ELR (cell line): Measurements from ENCODE around the gene NFAM1.
A peak's percentile ranks its signal among the peaks of the same experiment; 100 is the strongest.

Experiments
- DNase-seq: peaks from one replicate; pipeline ENCODE4 v3.0.0-alpha.2; 2015; ENCODE audit warnings: low read depth

The NFAM1 gene

GRCh38 chr22:42414565-42415303 lies 17.5 kb downstream of the NFAM1 start:
- no peak for DNase-seq

- no peak for DNase-seq
Observed at GRCh38 chr22:42414021-42414420, 18.2 kb downstream of the NFAM1 start.

- no peak for DNase-seq
Observed at GRCh38 chr22:42412744-42413333, 19.4 kb downstream of the NFAM1 start.

DNA sequence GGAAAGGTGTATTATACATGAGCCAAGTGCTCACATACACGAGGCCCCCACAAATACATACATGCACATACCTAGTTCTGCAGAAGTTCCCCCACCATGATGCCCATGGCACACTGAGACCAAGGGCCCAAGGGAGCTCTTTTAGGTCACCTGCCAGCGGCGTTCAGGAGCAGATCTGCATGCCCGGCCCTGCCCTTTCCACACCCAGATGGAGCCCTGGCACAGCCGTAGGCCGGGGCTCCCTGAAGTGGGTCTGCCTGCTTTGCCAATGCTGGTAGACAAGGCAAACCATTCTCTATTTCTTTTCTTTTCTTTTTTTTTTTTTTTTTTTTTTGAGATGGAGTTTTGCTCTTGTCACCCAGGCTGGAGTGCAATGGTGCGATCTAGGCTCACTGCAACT lies 21.5 kb downstream of the NFAM1 start:
- DNase-seq: no peak

DNA sequence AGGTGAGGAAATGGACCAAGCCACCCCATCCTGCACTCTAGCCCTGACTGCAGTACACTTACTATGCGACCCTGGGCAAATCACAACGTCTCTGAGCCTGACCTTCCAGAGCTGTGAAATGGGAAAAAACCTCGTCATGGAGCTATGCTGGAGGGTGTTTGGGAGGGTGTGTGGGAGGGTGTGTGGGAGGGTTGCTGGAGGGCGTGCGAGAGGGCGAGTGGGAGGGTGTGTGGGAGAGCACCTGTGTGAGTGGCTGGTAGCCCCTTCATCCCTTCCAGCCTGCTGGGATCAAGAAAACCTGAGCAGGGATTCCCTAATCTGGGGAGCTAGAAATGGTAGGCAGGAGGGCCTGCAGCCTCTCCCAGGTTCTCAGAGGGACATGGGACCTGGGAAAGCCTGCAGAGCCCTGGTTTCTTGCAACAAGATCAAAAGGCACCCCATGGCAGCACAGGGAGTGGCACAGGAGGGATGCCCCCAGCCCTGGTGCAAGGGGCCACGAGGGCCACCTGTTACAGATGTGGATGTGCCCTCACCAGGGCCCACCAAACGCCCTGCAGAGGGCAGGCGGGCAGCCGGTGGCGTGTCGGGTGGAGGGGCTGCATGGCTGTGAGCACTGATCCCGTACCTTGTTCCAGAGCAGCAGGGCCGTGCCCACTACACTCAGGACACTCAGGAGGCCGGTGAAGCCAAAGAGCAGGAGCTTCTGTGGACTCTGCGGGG lies 23.2 kb downstream of the NFAM1 start:
- DNase-seq: no peak

DNA sequence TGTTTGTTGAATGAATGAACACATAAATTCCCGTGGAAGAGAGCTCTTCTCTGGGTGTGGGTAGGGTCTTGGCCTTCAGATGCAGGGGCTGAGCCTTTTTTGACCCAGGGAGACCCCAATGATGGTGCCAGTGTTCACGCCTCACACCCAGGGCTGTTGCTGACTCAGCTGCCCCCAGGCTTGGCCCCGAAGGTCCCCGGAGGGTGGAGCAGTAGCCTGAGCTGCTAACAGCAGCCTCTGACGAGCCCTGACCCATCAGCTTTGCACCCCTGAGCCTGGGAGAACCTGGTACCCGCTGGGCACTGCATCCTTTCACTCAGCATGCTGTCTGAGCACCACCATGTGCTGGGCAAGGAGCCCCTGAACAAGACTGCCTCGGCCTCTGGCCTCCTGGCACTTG lies 23.9 kb downstream of the NFAM1 start:
- no peak for DNase-seq

DNA sequence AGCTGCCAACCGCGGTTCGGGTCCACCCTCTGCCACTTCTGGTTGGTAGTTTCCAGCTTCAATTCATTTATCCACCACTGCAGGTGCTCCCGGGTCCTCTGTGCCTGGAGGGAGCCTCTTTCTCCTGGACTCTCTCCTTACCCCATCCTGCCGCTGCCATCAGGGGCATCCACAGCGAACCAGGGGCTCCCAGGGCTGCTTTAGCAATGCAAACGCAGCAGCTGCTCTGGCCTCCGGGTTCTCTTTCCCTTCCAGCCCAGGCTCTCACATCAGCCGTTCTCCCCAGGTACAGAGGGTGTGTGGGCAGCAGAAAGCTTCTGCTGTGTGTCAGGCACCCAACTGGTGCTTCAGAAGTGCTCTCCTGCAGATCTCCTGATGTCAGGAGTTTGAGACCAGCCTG lies 27.9 kb downstream of the NFAM1 start:
- DNase-seq: no peak

GRCh38 chr22:42401535-42402334 lies 30.5 kb downstream of the NFAM1 start:
- DNase-seq: no peak

GRCh38 chr22:42400811-42401534 lies 31.2 kb downstream of the NFAM1 start:
- DNase-seq: no peak

DNA sequence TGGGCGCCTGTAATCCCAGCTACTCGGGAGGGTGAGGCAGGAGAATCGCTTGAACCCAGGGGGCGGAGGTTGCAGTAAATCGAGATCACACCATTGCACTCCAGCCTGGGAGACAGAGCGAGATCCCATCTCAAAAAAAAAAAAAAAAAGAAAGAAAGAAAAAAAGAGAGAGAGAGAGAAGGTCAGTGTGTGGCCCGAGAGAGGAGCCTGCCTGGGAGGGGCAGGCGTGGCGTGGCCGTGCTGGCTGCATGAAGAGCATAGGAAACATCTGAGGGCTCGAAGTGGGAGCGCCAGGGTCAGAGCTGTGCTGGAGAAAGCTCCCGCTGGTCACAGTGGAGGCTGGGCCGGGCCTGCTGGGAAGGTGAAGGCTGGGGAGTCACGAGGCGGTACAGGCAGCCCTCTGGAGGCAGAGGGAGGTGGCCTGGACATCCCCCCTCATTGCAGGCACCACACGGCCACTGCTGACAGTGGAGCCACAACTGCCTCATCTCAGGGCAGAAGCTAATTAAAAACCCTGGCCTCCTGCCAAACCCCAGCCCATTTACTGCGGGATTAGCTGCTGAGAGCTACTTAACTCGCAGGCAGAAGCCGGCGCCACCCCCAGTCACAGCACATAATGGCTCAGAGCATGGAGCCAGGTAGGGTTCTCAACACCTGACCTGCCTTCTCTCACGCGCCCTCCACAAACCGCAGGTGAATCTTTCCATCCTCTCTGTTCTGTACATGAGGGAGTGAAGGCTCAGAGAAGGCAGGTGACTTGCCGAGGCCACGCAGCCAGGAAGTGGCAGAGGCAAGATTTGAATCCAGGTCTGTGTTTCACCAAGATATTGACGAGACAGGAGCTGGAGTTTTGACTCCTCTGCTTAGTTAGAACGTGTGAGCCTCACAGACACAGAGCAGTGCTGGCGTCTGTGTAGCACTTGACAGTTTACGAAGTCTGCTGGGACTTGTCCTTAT lies 32.6 kb downstream of the NFAM1 start:
- no peak for DNase-seq

DNA sequence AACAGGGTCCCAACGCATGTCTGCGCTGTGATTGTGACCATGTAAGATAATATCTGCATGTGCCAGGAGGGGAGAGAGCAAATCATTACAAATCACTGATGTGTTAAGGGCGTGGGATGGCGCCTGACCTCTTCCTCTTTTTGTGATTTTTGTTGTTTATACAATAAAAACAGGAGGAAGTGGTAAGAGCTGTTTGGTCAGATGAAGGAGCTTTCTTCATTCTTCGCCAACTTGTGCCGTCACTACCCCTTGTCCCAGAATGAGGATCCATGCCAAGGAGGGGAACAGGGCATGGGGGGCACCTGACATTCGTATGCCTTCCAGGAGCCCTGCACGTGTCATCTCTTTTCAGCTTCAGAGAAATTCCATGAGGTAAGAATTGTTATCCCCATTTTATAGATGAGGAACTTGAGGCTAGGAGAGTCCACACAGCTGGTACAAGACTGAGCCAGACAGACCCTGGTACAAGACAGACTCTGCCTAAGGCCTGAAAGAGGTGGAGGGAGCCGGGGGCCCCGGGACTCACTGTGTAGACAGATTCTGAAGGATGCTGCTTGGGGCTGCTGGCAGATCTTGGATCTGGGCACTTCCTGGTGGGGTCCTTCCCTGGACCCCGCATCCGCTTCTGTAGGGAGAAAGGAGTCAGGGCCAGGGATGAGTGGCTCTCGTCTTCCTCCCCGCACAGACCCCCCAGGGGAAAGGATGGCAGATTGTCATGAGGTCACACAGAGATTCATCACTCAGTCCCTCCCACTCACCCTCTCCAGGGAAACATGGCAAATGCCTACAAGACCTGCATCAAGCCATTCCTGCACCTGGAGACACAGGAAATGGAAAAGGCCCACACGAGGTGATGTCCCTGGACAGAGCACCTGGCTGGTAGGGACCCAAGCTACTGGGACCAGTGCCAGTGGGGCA lies 34.6 kb downstream of the NFAM1 start:
- DNase-seq: no peak

DNA sequence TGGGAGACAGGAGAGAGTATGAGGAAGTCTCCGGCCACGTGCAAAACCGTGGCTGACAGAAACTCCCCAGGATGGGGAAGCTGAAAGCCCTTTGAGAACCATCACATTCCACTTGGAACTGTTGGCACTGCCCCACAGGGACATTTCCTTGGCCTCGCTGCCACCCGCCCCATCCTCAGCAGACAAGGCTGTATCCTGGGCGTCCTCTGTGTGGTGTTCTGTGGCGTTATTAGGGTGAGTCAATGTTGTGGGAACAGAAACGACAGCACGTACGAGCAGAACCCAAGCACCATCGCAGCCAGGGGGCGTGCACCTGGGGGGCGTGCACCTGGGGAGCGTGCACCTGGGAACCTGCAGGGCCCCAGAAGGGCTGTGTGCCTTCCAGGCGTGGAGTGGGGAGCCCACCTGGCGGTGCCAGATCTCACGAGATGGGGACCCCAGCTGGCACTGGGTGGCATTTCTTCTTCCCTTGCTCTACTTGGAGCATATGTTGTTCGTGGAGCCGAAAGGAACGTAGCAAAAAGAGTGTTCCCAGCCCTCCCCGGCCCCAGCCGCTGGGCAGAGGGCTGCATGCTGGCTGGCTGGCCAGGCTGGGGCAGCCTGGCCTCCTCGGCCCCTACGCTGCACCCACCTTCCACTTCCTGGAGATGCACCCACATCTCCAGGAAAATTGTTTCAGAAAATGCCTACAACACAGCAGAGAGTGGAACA lies 35.4 kb downstream of the NFAM1 start:
- DNase-seq: no peak

GRCh38 chr22:42389143-42389542 lies 43.1 kb downstream of the NFAM1 start:
- DNase-seq: no peak

DNA sequence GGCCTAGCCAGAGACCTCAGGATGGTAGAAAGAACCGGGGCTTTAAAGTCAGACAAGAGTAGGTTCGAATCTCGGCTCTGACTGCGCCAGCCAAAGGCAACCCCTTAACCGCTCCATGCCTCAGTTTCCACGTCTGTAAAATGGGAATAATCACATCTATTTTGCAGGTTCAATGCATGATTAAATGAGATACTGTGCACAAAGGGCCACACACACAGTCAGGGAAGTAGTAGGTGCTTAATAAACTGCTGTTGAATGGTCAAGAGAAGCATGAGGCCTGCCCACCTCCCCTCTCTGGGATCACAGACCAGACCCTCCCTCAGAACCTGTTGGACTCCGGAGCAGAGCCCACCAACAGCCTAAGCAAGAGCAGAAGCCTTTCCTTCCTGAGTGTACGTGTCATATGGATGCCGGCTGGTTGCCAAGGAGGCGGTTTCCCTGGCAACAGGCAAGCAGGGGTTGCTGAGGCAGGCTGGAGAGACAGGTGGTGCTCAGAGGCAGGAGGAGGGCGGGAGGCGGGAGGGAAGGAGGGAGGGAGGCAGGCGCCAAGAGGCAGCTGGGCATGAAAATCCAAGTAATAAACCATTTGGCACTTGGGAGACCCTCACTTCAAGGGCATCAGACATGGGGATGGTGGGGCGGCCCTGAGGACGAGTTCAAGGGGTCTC lies 43.9 kb downstream of the NFAM1 start:
- peak; percentile 24 for DNase-seq

- DNase-seq: no peak
Observed at GRCh38 chr22:42387631-42388030, 44.6 kb downstream of the NFAM1 start.

GRCh38 chr22:42385696-42386095 lies 46.5 kb downstream of the NFAM1 start:
- DNase-seq: no peak

- no peak for DNase-seq
Observed at GRCh38 chr22:42384506-42384905, 47.7 kb downstream of the NFAM1 start.

DNA sequence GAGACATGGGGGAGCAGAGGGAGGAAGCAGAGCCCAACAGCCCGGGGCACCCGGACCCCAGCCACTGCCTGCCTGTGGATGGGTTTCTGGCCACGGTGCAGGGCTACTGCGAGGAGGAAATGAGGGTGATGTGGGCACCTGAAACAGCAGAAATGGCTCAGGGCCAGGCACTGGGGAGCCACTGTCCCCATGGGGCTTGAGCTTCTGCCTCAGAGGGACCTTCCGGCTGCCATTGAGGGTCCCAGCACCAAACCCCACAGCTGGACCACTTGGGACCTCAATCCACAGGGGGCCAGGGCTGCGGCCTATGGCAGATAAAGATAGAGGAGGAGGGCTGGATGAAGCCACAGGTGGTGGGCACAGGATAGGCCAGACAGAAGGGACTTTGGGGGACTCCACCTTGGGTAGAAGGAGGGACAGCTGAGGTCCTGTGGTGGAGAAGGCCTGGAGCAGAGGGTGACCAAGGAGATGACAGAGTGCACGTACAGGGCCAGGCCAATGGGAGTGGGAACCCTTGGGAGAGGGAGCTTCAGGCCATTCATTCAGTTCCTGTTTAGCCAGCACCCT lies 48.3 kb downstream of the NFAM1 start:
- no peak for DNase-seq
